NCI-H2227 (cell line): ENCODE measurements around the gene RRP12.
A peak's percentile ranks its signal among the peaks of the same experiment; 100 is the strongest.

Experiments
- DNase-seq: peaks from one replicate; lab custom pipeline; 2025; ENCODE audit not compliant: unreplicated experiment; lab: John Stamatoyannopoulos, UW

RRP12 gene

GRCh38 chr10:97318772-97319651 lies 82.1 kb downstream of the RRP12 start, which contains the start of gene FRAT1:
TSS of gene FRAT1 (plus strand) at chr10:97319271. CDS start at chr10:97319454, 183 bp downstream.
- DNase-seq = peak; percentile 84

- DNase-seq = no peak
Observed at GRCh38 chr10:97314671-97315070, 86.5 kb downstream of the RRP12 start.

- no peak for DNase-seq
Observed at GRCh38 chr10:97312897-97313296, 88.2 kb downstream of the RRP12 start.

- no peak for DNase-seq
Observed at GRCh38 chr10:97311111-97311626, 90.0 kb downstream of the RRP12 start.

- DNase-seq = no peak
Observed at GRCh38 chr10:97307866-97308780, 93.0 kb downstream of the RRP12 start.

GRCh38 chr10:97307441-97307840 lies 93.7 kb downstream of the RRP12 start:
- no peak for DNase-seq
